HepG2 (cell line): ENCODE measurements around the gene MAB21L4. TPM values are rescaled to one million over a fixed set of nuclear protein-coding genes. Genes with fewer than 3 reads are reported as not detected.
A peak's percentile ranks its signal among the peaks of the same experiment; 100 is the strongest.

ENCODE experiments used
- ATAC-seq: fragments of 200-7000 bp; cut with Tn5 transposase; 3 replicates; pipeline ENCODE4 v1.9.1; 2020; ENCODE audit warnings: mild to moderate bottlenecking, moderate library complexity
- BruUV-seq: library from RNA; stranded (reverse); fragments of 400-500 nt; replicated peaks from 2 replicates; lab custom pipeline; 2021; lab: Mats Ljungman, UMichigan
- CTCF ChIA-PET: fragments of 300-600 bp; formaldehyde crosslinking; extraction: SDS; loops from one replicate; lab custom pipeline; 2021; ENCODE audit warnings: low total read pairs, inconsistent platforms, low intra/inter-chr PET ratio; lab: Yijun Ruan, JAX
- POLR2A ChIA-PET: fragments of 350-600 bp; sonication (Branson Sonifier 250); formaldehyde crosslinking; loops from one replicate; lab custom pipeline; 2020; ENCODE audit warnings: antibody characterized with exemption, inconsistent platforms; lab: Yijun Ruan, JAX
- DNase-seq: peaks from one replicate; pipeline ENCODE4 v3.0.0-alpha.2; 2015; ENCODE audit warnings: low spot score
- FAIRE-seq: peaks from 3 replicates; lab custom pipeline; 2011; peaks lifted over from hg19 to GRCh38; lab: Jason Lieb, UNC
- H2AFZ ChIP-seq: one replicate; pipeline ENCODE4 v1.6.1; 2011; ENCODE audit warnings: low read length, inconsistent platforms
- H3K27ac ChIP-seq: fragments of 300-600 bp; 3 replicates; pipeline ENCODE4 v1.8.0; 2011; ENCODE audit warnings: mixed run types, mild to moderate bottlenecking, mixed read lengths, low read length, inconsistent platforms; ENCODE audit not compliant: insufficient read depth; ENCODE audit errors: extremely low read length
- H3K27me3 ChIP-seq, 2 experiments: fragments of 200-600 bp in 1 of 2; 2 replicates in 1 of 2; 3 replicates in 1 of 2; pipeline versions ENCODE4 v1.6.0 to v1.8.0; 2011; ENCODE audit warnings: low read length in 2 of 2, mild to moderate bottlenecking in 2 of 2, moderate library complexity in 2 of 2, inconsistent platforms in 1 of 2; ENCODE audit not compliant: insufficient read depth in 2 of 2, control insufficient read depth in 1 of 2
- H3K36me3 ChIP-seq, 2 experiments: fragments of 200-600 bp in 1 of 2; replicated peaks in 1 of 2; 2 replicates in 1 of 2; 3 replicates in 1 of 2; pipeline versions ENCODE4 v1.5.1 to v1.8.0; 2011; ENCODE audit warnings: low read length in 2 of 2, inconsistent platforms in 1 of 2; ENCODE audit not compliant: insufficient read depth in 2 of 2, control insufficient read depth in 1 of 2
- H3K4me1 ChIP-seq: 2 replicates; pipeline ENCODE4 v1.5.1; 2012; ENCODE audit warnings: low read length, inconsistent platforms; ENCODE audit not compliant: insufficient read depth
- H3K4me2 ChIP-seq: 2 replicates; pipeline ENCODE4 v1.6.0; 2011; ENCODE audit warnings: low read depth, low read length, inconsistent platforms
- H3K4me3 ChIP-seq, 3 experiments: fragments of 200-600 bp in 1 of 3; sonication (generic), shearing (Covaris generic) in 1 of 3; replicated peaks in 1 of 3; 2 replicates each; pipeline ENCODE4 v1.5.1; 2011 to 2016; ENCODE audit warnings: low read length in 3 of 3, inconsistent platforms in 2 of 3, low read depth in 2 of 3, mild to moderate bottlenecking in 2 of 3, control low read depth in 1 of 3, mixed read lengths in 1 of 3; ENCODE audit not compliant: insufficient read depth in 1 of 3
- H3K79me2 ChIP-seq: one replicate; pipeline ENCODE4 v1.6.1; 2011; ENCODE audit warnings: low read length, inconsistent platforms; ENCODE audit not compliant: insufficient read depth
- H3K9ac ChIP-seq: 2 replicates; pipeline ENCODE4 v1.6.0; 2011; ENCODE audit warnings: mild to moderate bottlenecking, low read depth, low read length, inconsistent platforms; ENCODE audit not compliant: insufficient read depth
- H3K9me3 ChIP-seq: 2 replicates; pipeline ENCODE4 v1.5.1; 2012; ENCODE audit warnings: mild to moderate bottlenecking, low read length
- H4K20me1 ChIP-seq: 2 replicates; pipeline ENCODE4 v1.6.0; 2011; ENCODE audit warnings: inconsistent platforms, mild to moderate bottlenecking, low read length, moderate library complexity; ENCODE audit not compliant: insufficient read depth
- JARID2 ChIP-seq: sonication (generic); formaldehyde crosslinking; IDR thresholded peaks from 2 replicates; pipeline ENCODE4 v1.8.1; 2023; ENCODE audit warnings: missing genetic modification reagents, inconsistent platforms; ENCODE audit not compliant: insufficient replicate concordance
- ZKSCAN1 ChIP-seq: fragments of 150-350 bp; IDR thresholded peaks from 2 replicates; pipeline ENCODE4 v1.6.1; 2014; ENCODE audit warnings: low read length
- ZNF629 ChIP-seq: sonication (generic); formaldehyde crosslinking; conservative IDR thresholded peaks from 2 replicates; pipeline ENCODE4 v1.5.0; 2020; ENCODE audit warnings: missing genetic modification reagents
- ZNF772 ChIP-seq: sonication (generic); formaldehyde crosslinking; IDR thresholded peaks from 2 replicates; pipeline ENCODE4 v1.5.0; 2020; ENCODE audit warnings: mild to moderate bottlenecking, missing genetic modification reagents
- WGBS: methylation state at CpG from one replicate; pipeline ENCODE4 v1.1.6; 2017; ENCODE audit warnings: low lambda C conversion rate; 5-methylcytosine and 5-hydroxymethylcytosine counted together
- in situ Hi-C: cut with HindIII; loops from 2 replicates; pipeline ENCODE4 v1.10.0; 2017; ENCODE audit warnings: low pct_unique_long_range_greater_than_20kb; ENCODE audit not compliant: extremely low pct_ligation_motif_present
- intact Hi-C: fragments of 100-400 bp; cut with micrococcal nuclease; formaldehyde crosslinking; loops from one replicate; pipeline ENCODE4 v1.10.0; 2022; ENCODE audit not compliant: unreplicated experiment
- polyA plus RNA-seq, 8 experiments: library from polyadenylated mRNA; depleted of rRNA in 3 of 8; stranded (reverse) in 7 of 8; unstranded in 1 of 8; fragments of >200 nt; fragmentation: Illumina TruSeq in 4 of 8; extraction: Trizol in 4 of 8; gene quantifications; 2 replicates each; pipeline versions ENCODE4 v1.2.1 to v1.2.3, GENCODE V29; 2011 to 2016; ENCODE audit warnings: low read depth in 4 of 8, missing spikeins in 1 of 8, mixed read lengths in 1 of 8; ENCODE audit not compliant: insufficient read depth in 1 of 8
- total RNA-seq, 5 experiments: library from RNA; depleted of rRNA; stranded (reverse); fragments of >200 nt; fragmentation: Illumina TruSeq; extraction: Trizol; gene quantifications; 2 replicates each; pipeline ENCODE4 v1.2.3, GENCODE V29; 2016; ENCODE audit warnings: low read depth in 1 of 5
- TF ChIP-seq, protein P1 (sequence below): sonication (generic); formaldehyde crosslinking; IDR thresholded peaks from 2 replicates; pipeline ENCODE4 v1.4.0; 2020; ENCODE audit warnings: mild to moderate bottlenecking, missing genetic modification reagents
- TF ChIP-seq, protein P2 (sequence below): sonication (generic); formaldehyde crosslinking; IDR thresholded peaks from 2 replicates; pipeline ENCODE4 v1.5.1; 2020; ENCODE audit warnings: mild to moderate bottlenecking, missing genetic modification reagents, moderate library complexity

MAB21L4 gene
- total and polyA plus RNA-seq, 2 of the 13 experiments (the other 11 are each of a cell fraction or from before 2014, with no cell fraction given), result 3.0 to 14.0 TPM

DNA sequence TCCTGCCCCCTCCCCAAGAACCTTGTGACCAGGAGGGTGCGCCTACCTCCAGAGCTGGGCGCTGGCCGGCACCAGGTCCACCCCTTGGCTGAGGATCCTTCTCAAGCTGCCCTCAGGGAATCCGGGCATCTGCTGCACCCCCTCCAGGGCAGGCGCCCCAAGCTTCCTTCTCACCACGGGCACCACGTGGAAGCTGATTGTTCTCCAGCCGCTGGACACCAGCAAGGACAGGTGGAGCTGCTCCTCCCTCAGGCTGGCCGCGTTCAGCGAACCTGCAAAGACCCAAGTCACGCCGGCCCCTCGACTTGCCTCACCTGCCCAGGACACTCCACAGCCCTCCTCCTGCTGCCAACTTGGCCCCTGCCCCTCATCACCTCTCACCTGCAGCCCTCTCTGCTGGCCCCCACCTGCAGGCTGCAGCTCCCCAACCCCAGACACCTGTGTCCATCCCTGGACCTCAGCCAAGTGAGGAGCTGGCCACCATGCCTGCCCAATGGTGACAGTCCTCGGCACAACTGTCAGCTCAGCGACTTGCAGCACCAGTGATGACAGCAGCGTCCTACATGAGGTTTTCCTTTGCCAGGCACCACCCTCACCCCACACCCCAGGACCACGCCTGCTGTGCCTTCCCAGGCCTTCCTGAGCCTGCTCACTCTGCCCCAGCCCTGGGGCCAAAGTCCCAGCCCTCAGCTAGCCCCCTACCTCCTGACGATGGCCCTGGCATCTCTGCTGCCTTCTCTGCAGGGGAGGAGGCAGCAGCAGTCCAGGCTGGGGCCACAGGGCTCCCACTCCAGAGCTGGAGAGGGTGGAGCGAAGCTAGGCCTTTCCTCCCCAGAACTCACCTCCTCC is 4.2 kb downstream of the MAB21L4 start:
- intact Hi-C loops, result no loop called here
- 74% methylated on average over 16 of the region's 20 CpGs for WGBS
- no peak for TF ChIP-seq JARID2
- TF ChIP-seq, protein P1, sequence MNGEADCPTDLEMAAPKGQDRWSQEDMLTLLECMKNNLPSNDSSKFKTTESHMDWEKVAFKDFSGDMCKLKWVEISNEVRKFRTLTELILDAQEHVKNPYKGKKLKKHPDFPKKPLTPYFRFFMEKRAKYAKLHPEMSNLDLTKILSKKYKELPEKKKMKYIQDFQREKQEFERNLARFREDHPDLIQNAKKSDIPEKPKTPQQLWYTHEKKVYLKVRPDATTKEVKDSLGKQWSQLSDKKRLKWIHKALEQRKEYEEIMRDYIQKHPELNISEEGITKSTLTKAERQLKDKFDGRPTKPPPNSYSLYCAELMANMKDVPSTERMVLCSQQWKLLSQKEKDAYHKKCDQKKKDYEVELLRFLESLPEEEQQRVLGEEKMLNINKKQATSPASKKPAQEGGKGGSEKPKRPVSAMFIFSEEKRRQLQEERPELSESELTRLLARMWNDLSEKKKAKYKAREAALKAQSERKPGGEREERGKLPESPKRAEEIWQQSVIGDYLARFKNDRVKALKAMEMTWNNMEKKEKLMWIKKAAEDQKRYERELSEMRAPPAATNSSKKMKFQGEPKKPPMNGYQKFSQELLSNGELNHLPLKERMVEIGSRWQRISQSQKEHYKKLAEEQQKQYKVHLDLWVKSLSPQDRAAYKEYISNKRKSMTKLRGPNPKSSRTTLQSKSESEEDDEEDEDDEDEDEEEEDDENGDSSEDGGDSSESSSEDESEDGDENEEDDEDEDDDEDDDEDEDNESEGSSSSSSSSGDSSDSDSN, result 0 out of 2 replicates have a peak, but pooled peaks have one; percentile 1
- no peak for TF ChIP-seq ZKSCAN1
- no peak for TF ChIP-seq ZNF772
- no peak for TF ChIP-seq ZNF629 (CRISPR knock-in tag)
- TF ChIP-seq, protein P2, sequence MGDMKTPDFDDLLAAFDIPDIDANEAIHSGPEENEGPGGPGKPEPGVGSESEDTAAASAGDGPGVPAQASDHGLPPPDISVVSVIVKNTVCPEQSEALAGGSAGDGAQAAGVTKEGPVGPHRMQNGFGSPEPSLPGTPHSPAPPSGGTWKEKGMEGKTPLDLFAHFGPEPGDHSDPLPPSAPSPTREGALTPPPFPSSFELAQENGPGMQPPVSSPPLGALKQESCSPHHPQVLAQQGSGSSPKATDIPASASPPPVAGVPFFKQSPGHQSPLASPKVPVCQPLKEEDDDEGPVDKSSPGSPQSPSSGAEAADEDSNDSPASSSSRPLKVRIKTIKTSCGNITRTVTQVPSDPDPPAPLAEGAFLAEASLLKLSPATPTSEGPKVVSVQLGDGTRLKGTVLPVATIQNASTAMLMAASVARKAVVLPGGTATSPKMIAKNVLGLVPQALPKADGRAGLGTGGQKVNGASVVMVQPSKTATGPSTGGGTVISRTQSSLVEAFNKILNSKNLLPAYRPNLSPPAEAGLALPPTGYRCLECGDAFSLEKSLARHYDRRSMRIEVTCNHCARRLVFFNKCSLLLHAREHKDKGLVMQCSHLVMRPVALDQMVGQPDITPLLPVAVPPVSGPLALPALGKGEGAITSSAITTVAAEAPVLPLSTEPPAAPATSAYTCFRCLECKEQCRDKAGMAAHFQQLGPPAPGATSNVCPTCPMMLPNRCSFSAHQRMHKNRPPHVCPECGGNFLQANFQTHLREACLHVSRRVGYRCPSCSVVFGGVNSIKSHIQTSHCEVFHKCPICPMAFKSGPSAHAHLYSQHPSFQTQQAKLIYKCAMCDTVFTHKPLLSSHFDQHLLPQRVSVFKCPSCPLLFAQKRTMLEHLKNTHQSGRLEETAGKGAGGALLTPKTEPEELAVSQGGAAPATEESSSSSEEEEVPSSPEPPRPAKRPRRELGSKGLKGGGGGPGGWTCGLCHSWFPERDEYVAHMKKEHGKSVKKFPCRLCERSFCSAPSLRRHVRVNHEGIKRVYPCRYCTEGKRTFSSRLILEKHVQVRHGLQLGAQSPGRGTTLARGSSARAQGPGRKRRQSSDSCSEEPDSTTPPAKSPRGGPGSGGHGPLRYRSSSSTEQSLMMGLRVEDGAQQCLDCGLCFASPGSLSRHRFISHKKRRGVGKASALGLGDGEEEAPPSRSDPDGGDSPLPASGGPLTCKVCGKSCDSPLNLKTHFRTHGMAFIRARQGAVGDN (CRISPR knock-in tag), result 0 out of 2 replicates have a peak, but pooled peaks have one; percentile 8
- TF ChIP-seq, all 625 proteins: peak for 2
- Histone ChIP-seq H3K79me2 (no peaks in the 10 kb centered on the region), H3K4me2 (no peak overlapping the region), H3K36me3 (no peaks in the 10 kb centered on the region), H3K9ac (no peak overlapping the region), H4K20me1 (no peaks in the 10 kb centered on the region), H3K27me3 (no peaks in the 10 kb centered on the region; a peak in 1 of 5 replicates), H3K4me3 (no peak overlapping the region), H3K4me1 (peaks cover 88% of the 10 kb centered on the region), H2AFZ (no peak overlapping the region), H3K9me3 (no peaks in the 10 kb centered on the region), H3K27ac (no peak overlapping the region)
- in situ Hi-C loops, result no loop called here
- ChIA-PET CTCF (no interaction called here), POLR2A (interaction anchor here (1.0 to 9.3 kb wide), 2 partner anchors 17 to 34 kb away, joined by 4 to 63 read pairs; no protein-coding TSS in a partner anchor)
- ATAC-seq (no peak), FAIRE-seq (no peak), DNase-seq (no peak)
- BruUV-seq, result no TSS peak
